GM20431 (cell line): Measurements from ENCODE around the gene BANK1.

Experiments
- in situ Hi-C: fragments of 300-500 bp; cut with MseI, MboI; formaldehyde crosslinking; loops from one replicate; pipeline ENCODE4 v1.15.0; 2020; ENCODE audit warnings: low sequenced_read_pairs; ENCODE audit not compliant: unreplicated experiment

The BANK1 gene

GRCh38 chr4:101993842-101994775 is 203.6 kb downstream of the BANK1 start:
- in situ Hi-C loops: no loop called here

- in situ Hi-C loops: no loop called here
Measured at GRCh38 chr4:102007959-102008425, 217.5 kb downstream of the BANK1 start.

GRCh38 chr4:102008711-102009110 is 218.2 kb downstream of the BANK1 start:
- in situ Hi-C loops: no loop called here

- in situ Hi-C loops: no loop called here
Measured at GRCh38 chr4:102022343-102022742, 231.8 kb downstream of the BANK1 start.

GRCh38 chr4:102027961-102028360 is 237.4 kb downstream of the BANK1 start:
- in situ Hi-C loops: no loop called here

GRCh38 chr4:102031406-102031805 is 240.9 kb downstream of the BANK1 start:
- in situ Hi-C loops: no loop called here

- in situ Hi-C loops: no loop called here
Measured at GRCh38 chr4:102036016-102036415, 245.5 kb downstream of the BANK1 start.

GRCh38 chr4:102036619-102037376 is 246.3 kb downstream of the BANK1 start:
- in situ Hi-C loops: no loop called here

GRCh38 chr4:102037566-102037965 is 247.0 kb downstream of the BANK1 start:
- in situ Hi-C loops: no loop called here

GRCh38 chr4:102042871-102043802 is 252.6 kb downstream of the BANK1 start:
- in situ Hi-C loops: no loop called here

GRCh38 chr4:102047616-102048015 is 257.1 kb downstream of the BANK1 start:
- in situ Hi-C loops: no loop called here

GRCh38 chr4:102055805-102056204 is 265.3 kb downstream of the BANK1 start:
- in situ Hi-C loops: no loop called here

- in situ Hi-C loops: no loop called here
Measured at GRCh38 chr4:102057122-102057521, 266.6 kb downstream of the BANK1 start.

- in situ Hi-C loops: no loop called here
Measured at GRCh38 chr4:102061133-102061532, 270.6 kb downstream of the BANK1 start.

- in situ Hi-C loops: no loop called here
Measured at GRCh38 chr4:102064747-102065442, 274.4 kb downstream of the BANK1 start.

GRCh38 chr4:102076622-102077021 is 286.1 kb downstream of the BANK1 start:
- in situ Hi-C loops: no loop called here

- in situ Hi-C loops: no loop called here
Measured at GRCh38 chr4:102080184-102080583, 289.7 kb downstream of the BANK1 start.

GRCh38 chr4:102089850-102090621 is 299.5 kb downstream of the BANK1 start:
- in situ Hi-C loops: no loop called here

- in situ Hi-C loops: no loop called here
Measured at GRCh38 chr4:102091656-102092055, 301.1 kb downstream of the BANK1 start.
